SK-N-SH treated with all-trans-retinoic acid at 6 μM for 48 hours (cell line): ENCODE data around the gene JMJD8.

Experiments
- ATAC-seq: fragments of 200-7000 bp; cut with Tn5 transposase; 3 replicates; pipeline ENCODE4 v1.9.1; 2020; ENCODE audit warnings: mild to moderate bottlenecking, moderate library complexity
- ARNTL ChIP-seq: fragments of 450-650 bp; formaldehyde crosslinking; IDR thresholded peaks from 2 replicates; pipeline ENCODE4 v1.5.0; 2020; ENCODE audit warnings: low read depth, mild to moderate bottlenecking, moderate library complexity, borderline replicate concordance
- BACH2 ChIP-seq: fragments of 250-450 bp; sonication (Bioruptor Pico); IDR thresholded peaks from 2 replicates; pipeline ENCODE4 v1.9.0; 2021; ENCODE audit warnings: mild to moderate bottlenecking, borderline replicate concordance
- CREB5 ChIP-seq: fragments of 250-450 bp; sonication (Bioruptor Pico); IDR thresholded peaks from 2 replicates; pipeline ENCODE4 v1.5.1; 2020; ENCODE audit warnings: low read depth, mild to moderate bottlenecking, moderate library complexity
- CSDC2 ChIP-seq: fragments of 250-450 bp; sonication (Bioruptor Pico); IDR thresholded peaks from 2 replicates; pipeline ENCODE4 v1.5.0; 2020; ENCODE audit warnings: mild to moderate bottlenecking, moderate library complexity
- ESRRG ChIP-seq: fragments of 250-450 bp; sonication (Bioruptor Pico); IDR thresholded peaks from 2 replicates; pipeline ENCODE4 v1.6.1; 2021; ENCODE audit warnings: mild to moderate bottlenecking
- GLIS3 ChIP-seq: fragments of 250-450 bp; sonication (Bioruptor Pico); IDR thresholded peaks from 2 replicates; pipeline ENCODE4 v1.5.0; 2020; ENCODE audit warnings: mild to moderate bottlenecking, moderate library complexity
- ISL1 ChIP-seq: fragments of 250-450 bp; sonication (Bioruptor Pico); IDR thresholded peaks from 2 replicates; pipeline ENCODE4 v2.1.2; 2022; ENCODE audit warnings: mild to moderate bottlenecking, moderate library complexity
- OSR1 ChIP-seq: fragments of 250-450 bp; sonication (Bioruptor Pico); IDR thresholded peaks from 2 replicates; pipeline ENCODE4 v1.8.0; 2022; ENCODE audit warnings: moderate library complexity, mild to moderate bottlenecking, inconsistent platforms
- PATZ1 ChIP-seq: fragments of 250-450 bp; sonication (Bioruptor Pico); IDR thresholded peaks from 2 replicates; pipeline ENCODE4 v1.8.0; 2020; ENCODE audit warnings: mild to moderate bottlenecking, moderate library complexity, borderline replicate concordance
- POU6F1 ChIP-seq: fragments of 250-450 bp; sonication (Bioruptor Pico); IDR thresholded peaks from 2 replicates; pipeline ENCODE4 v1.8.0; 2021; ENCODE audit warnings: low read depth, mild to moderate bottlenecking, moderate library complexity, borderline replicate concordance
- PPARA ChIP-seq: fragments of 250-450 bp; sonication (Bioruptor Pico); IDR thresholded peaks from 2 replicates; pipeline ENCODE4 v1.5.0; 2020; ENCODE audit warnings: mild to moderate bottlenecking, borderline replicate concordance
- RARB ChIP-seq: fragments of 250-450 bp; sonication (Bioruptor Pico); IDR thresholded peaks from 2 replicates; pipeline ENCODE4 v1.8.0; 2021; ENCODE audit warnings: mild to moderate bottlenecking, moderate library complexity
- TCF4 ChIP-seq: fragments of 250-450 bp; sonication (Bioruptor Pico); IDR thresholded peaks from 2 replicates; pipeline ENCODE4 v1.8.0; 2021; ENCODE audit warnings: mild to moderate bottlenecking, moderate library complexity, borderline replicate concordance
- TOX ChIP-seq: fragments of 250-450 bp; sonication (Bioruptor Pico); IDR thresholded peaks from 2 replicates; pipeline ENCODE4 v1.8.0; 2021; ENCODE audit warnings: mild to moderate bottlenecking, moderate library complexity, borderline replicate concordance
- TSHZ2 ChIP-seq: fragments of 250-450 bp; sonication (Bioruptor Pico); IDR thresholded peaks from 2 replicates; pipeline ENCODE4 v1.5.0; 2020; ENCODE audit warnings: mild to moderate bottlenecking, moderate library complexity
- ZC3H10 ChIP-seq: fragments of 250-450 bp; sonication (Bioruptor Pico); IDR thresholded peaks from 2 replicates; pipeline ENCODE4 v1.5.1; 2021; ENCODE audit warnings: mild to moderate bottlenecking, moderate library complexity
- ZFP3 ChIP-seq: fragments of 250-450 bp; sonication (Bioruptor Pico); IDR thresholded peaks from 2 replicates; pipeline ENCODE4 v1.5.0; 2020; ENCODE audit warnings: mild to moderate bottlenecking, moderate library complexity
- ZFP30 ChIP-seq: fragments of 450-650 bp; formaldehyde crosslinking; IDR thresholded peaks from 2 replicates; pipeline ENCODE4 v1.5.0; 2022; ENCODE audit warnings: mild to moderate bottlenecking, moderate library complexity
- ZNF565 ChIP-seq: fragments of 450-650 bp; formaldehyde crosslinking; conservative IDR thresholded peaks from 2 replicates; pipeline ENCODE4 v1.5.0; 2020; ENCODE audit warnings: low read depth, mild to moderate bottlenecking, moderate library complexity
- ZNF70 ChIP-seq: fragments of 450-650 bp; formaldehyde crosslinking; IDR thresholded peaks from 2 replicates; pipeline ENCODE4 v1.5.0; 2020; ENCODE audit warnings: mild to moderate bottlenecking, moderate library complexity
- ZNF8 ChIP-seq: fragments of 450-650 bp; formaldehyde crosslinking; IDR thresholded peaks from 2 replicates; pipeline ENCODE4 v1.5.0; 2020; ENCODE audit warnings: mild to moderate bottlenecking, moderate library complexity

JMJD8 gene

GRCh38 chr16:672851-673250 is 11.3 kb downstream of the JMJD8 start (continued):
- TF ChIP-seq ZNF565 (CRISPR knock-in tag) (no peak), ESRRG (CRISPR knock-in tag) (no peak), CREB5 (no peak), PATZ1 (CRISPR knock-in tag) (no peak), BACH2 (CRISPR knock-in tag) (no peak), RARB (CRISPR knock-in tag) (no peak), ZFP3 (no peak), TCF4 (CRISPR knock-in tag) (no peak)

GRCh38 chr16:672371-672770 is 11.8 kb downstream of the JMJD8 start:
- TF ChIP-seq OSR1 (no peak), ZNF70 (CRISPR knock-in tag) (no peak), ZFP30 (CRISPR knock-in tag) (no peak), CSDC2 (no peak), GLIS3 (CRISPR knock-in tag) (no peak)
- no peak for ATAC-seq

- ATAC-seq, result no peak
- TF ChIP-seq POU6F1, result no peak
- TF ChIP-seq ZC3H10, result no peak
- TF ChIP-seq TSHZ2 (CRISPR knock-in tag), result no peak
- no peak for TF ChIP-seq TCF4 (CRISPR knock-in tag)
- no peak for TF ChIP-seq ZFP30 (CRISPR knock-in tag)
- no peak for TF ChIP-seq PPARA (CRISPR knock-in tag)
- TF ChIP-seq ARNTL (CRISPR knock-in tag), result no peak
- no peak for TF ChIP-seq ZFP3
These were observed 12.6 kb downstream of the JMJD8 start for GRCh38 chr16:671353-672131.

GRCh38 chr16:670485-671352 is 13.4 kb downstream of the JMJD8 start:
- no peak for ATAC-seq
- TF ChIP-seq ISL1 (CRISPR knock-in tag) (no peak), ZNF8 (CRISPR knock-in tag) (no peak), ARNTL (CRISPR knock-in tag) (no peak), CREB5 (no peak), BACH2 (CRISPR knock-in tag) (no peak), ZC3H10 (no peak), TCF4 (CRISPR knock-in tag) (no peak), GLIS3 (CRISPR knock-in tag) (no peak), POU6F1 (no peak), RARB (CRISPR knock-in tag) (no peak), TOX (CRISPR knock-in tag) (no peak), OSR1 (no peak), ZFP30 (CRISPR knock-in tag) (no peak), ZNF70 (CRISPR knock-in tag) (no peak)
